Panc1 (cell line): ENCODE data around the gene HDGFL2. TPM values are rescaled to one million over a fixed set of nuclear protein-coding genes. Genes with fewer than 3 reads are reported as not detected.

ENCODE experiments used
- ATAC-seq: fragments of 200-7000 bp; cut with Tn5 transposase; 2 replicates; pipeline ENCODE4 v1.9.1; 2020; ENCODE audit warnings: mild to moderate bottlenecking, moderate library complexity
- BruUV-seq: library from RNA; stranded (reverse); fragments of 400-500 nt; replicated peaks from 2 replicates; lab custom pipeline; 2021; lab: Mats Ljungman, UMichigan
- CTCF ChIA-PET: fragments of 300-600 bp; sonication (Branson Sonifier 250); formaldehyde crosslinking; loops from one replicate; lab custom pipeline; 2022; ENCODE audit warnings: antibody characterized with exemption; lab: Charles Lee
- POLR2A ChIA-PET: fragments of 300-600 bp; sonication (Branson Sonifier 250); formaldehyde crosslinking; loops from one replicate; lab custom pipeline; 2022; ENCODE audit warnings: antibody characterized with exemption; lab: Charles Lee
- DNase-seq: peaks from one replicate; pipeline ENCODE4 v3.0.0-alpha.2; 2010; ENCODE audit warnings: low read depth, low spot score
- H3K27ac ChIP-seq: 2 replicates; pipeline ENCODE4 v1.5.1; 2011; ENCODE audit warnings: mild to moderate bottlenecking, low read length, inconsistent platforms
- H3K27me3 ChIP-seq: fragments of 200-500 bp; sonication (Bioruptor generic); 2 replicates; pipeline ENCODE4 v1.6.0; 2014; ENCODE audit warnings: low read length, inconsistent platforms; ENCODE audit not compliant: control insufficient read depth, insufficient read depth
- H3K36me3 ChIP-seq: fragments of 200-500 bp; sonication (Bioruptor generic); 2 replicates; pipeline ENCODE4 v1.5.1; 2014; ENCODE audit warnings: inconsistent platforms, mild to moderate bottlenecking, low read length, moderate library complexity; ENCODE audit not compliant: control insufficient read depth, insufficient read depth
- H3K4me1 ChIP-seq: 2 replicates; pipeline ENCODE4 v1.5.1; 2011; ENCODE audit warnings: inconsistent platforms, mild to moderate bottlenecking, low read length, moderate library complexity; ENCODE audit not compliant: control insufficient read depth, insufficient read depth
- H3K4me3 ChIP-seq, 2 experiments: 2 replicates each; pipeline ENCODE4 v1.5.1; 2011 to 2012; ENCODE audit warnings: low read depth in 2 of 2, low read length in 2 of 2, mild to moderate bottlenecking in 2 of 2, inconsistent platforms in 1 of 2, moderate library complexity in 1 of 2
- H3K9me3 ChIP-seq: fragments of 200-500 bp; sonication (Bioruptor generic); 2 replicates; pipeline ENCODE4 v1.5.1; 2014; ENCODE audit warnings: low read depth, mild to moderate bottlenecking, inconsistent platforms, low read length, moderate library complexity; ENCODE audit not compliant: control insufficient read depth, insufficient read depth
- POLR2AphosphoS5 ChIP-seq: IDR thresholded peaks from 2 replicates; pipeline ENCODE4 v1.6.1; 2012; ENCODE audit warnings: mild to moderate bottlenecking, low read depth, low read length, moderate library complexity
- REST ChIP-seq, 2 experiments: IDR thresholded peaks; 2 replicates each; pipeline ENCODE4 v1.6.1; 2011 to 2012; ENCODE audit warnings: low read depth in 2 of 2, control low read depth in 1 of 2, low read length in 1 of 2, mild to moderate bottlenecking in 1 of 2, moderate library complexity in 1 of 2; ENCODE audit not compliant: insufficient read depth in 1 of 2
- SIN3A ChIP-seq: IDR thresholded peaks from 2 replicates; pipeline ENCODE4 v1.6.1; 2012; ENCODE audit warnings: low read depth, mild to moderate bottlenecking, low read length, moderate library complexity, borderline replicate concordance; ENCODE audit not compliant: insufficient read depth
- TCF7L2 ChIP-seq: IDR thresholded peaks from 2 replicates; pipeline ENCODE4 v1.6.1; 2011; ENCODE audit warnings: mild to moderate bottlenecking, low read depth, low read length, inconsistent platforms
- in situ Hi-C: cut with HindIII; loops from 2 replicates; pipeline ENCODE4 v1.10.0; 2016; ENCODE audit warnings: low sequenced_read_pairs, low pct_unique_long_range_greater_than_20kb
- intact Hi-C: fragments of 100-400 bp; cut with micrococcal nuclease; formaldehyde crosslinking; loops from one replicate; pipeline ENCODE4 v1.10.0; 2022; ENCODE audit not compliant: unreplicated experiment
- total RNA-seq: library from RNA; stranded (reverse); gene quantifications from one replicate; pipeline ENCODE4 v1.2.1, GENCODE V29; 2021; ENCODE audit not compliant: unreplicated experiment
- TF ChIP-seq, protein P1 (sequence below): fragments of 450-650 bp; IDR thresholded peaks from 2 replicates; pipeline ENCODE4 v1.5.1; 2017; ENCODE audit warnings: mild to moderate bottlenecking

HDGFL2 gene
- total RNA-seq, 1 experiment from 2014 or later = 56.9 TPM

DNA sequence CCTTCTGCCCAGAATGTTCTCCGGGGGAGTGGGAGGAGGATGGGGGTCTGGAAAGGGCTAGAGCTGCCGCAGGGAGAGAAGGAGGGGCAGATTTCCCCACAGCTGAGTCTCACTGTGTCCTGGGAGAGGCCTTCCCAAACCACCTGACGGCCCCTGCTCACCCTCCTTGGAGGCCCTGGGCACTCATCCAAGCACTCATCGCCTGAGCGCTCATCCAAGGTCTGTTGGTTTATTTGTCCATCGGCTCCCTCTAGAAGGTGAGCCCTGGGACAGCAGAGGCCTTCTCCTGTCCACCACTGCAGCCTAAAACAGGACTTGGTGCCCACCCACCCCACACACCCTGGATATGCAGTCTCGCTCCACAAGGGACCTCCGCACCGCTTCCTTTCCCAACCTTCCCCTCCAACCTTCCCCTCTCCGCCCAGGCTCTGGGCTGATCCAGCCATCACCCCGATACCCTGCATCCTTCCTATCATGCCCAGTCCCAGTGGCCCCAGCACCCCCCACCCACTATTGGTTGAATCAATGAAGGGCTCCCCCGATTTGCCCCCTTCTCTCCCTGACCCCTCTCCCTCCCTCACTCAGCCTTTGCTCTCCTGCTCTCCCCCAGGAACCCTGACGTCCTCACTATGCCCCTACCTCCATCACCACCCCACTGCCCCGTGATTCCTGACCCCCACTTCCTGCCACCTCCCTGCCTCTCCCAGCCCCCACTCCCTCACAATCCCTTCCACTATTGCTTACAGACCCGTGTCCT, 16.2 kb upstream of the HDGFL2 start:
- Histone ChIP-seq H3K36me3 (no peaks in the 10 kb centered on the region), H3K4me3 (peak overlapping the region; percentile 61 to 76; a peak in 3 of 4 replicates), H3K27ac (no peak overlapping the region), H3K9me3 (no peaks in the 10 kb centered on the region), H3K4me1 (no peaks in the 10 kb centered on the region), H3K27me3 (no peaks in the 10 kb centered on the region)
- ChIA-PET CTCF (interaction anchor here (0.8 kb wide), 1 partner anchor 96 kb away, joined by 7 read pairs; no protein-coding TSS in a partner anchor), POLR2A (no interaction called here)
- no peak for ATAC-seq
- intact Hi-C loops (no loop called here), in situ Hi-C loops (no loop called here)
- DNase-seq = no peak
- no peak for TF ChIP-seq TCF7L2
- no peak for TF ChIP-seq POLR2AphosphoS5
- TF ChIP-seq SIN3A = no peak
- TF ChIP-seq REST (IDR thresholded peaks at IDR 0.05; ENCODE audit: insufficient read depth in 1 of 2, low read depth in 2 of 2, low read length in 1 of 2) = no peak
- TF ChIP-seq, protein P1, sequence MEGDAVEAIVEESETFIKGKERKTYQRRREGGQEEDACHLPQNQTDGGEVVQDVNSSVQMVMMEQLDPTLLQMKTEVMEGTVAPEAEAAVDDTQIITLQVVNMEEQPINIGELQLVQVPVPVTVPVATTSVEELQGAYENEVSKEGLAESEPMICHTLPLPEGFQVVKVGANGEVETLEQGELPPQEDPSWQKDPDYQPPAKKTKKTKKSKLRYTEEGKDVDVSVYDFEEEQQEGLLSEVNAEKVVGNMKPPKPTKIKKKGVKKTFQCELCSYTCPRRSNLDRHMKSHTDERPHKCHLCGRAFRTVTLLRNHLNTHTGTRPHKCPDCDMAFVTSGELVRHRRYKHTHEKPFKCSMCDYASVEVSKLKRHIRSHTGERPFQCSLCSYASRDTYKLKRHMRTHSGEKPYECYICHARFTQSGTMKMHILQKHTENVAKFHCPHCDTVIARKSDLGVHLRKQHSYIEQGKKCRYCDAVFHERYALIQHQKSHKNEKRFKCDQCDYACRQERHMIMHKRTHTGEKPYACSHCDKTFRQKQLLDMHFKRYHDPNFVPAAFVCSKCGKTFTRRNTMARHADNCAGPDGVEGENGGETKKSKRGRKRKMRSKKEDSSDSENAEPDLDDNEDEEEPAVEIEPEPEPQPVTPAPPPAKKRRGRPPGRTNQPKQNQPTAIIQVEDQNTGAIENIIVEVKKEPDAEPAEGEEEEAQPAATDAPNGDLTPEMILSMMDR = no peak
- BruUV-seq = no TSS peak

- CTCF ChIA-PET = interaction anchor here (0.8 kb wide), 1 partner anchor 96 kb away, joined by 7 read pairs; no protein-coding TSS in a partner anchor
- no peaks in the 10 kb centered on the region for H3K36me3 ChIP-seq
- ATAC-seq = peak; percentile 7; the same call in 1 of the 2 replicates
- H3K9me3 ChIP-seq = no peaks in the 10 kb centered on the region
- H3K4me1 ChIP-seq = no peaks in the 10 kb centered on the region
- POLR2A ChIA-PET = interaction anchor here (0.6 kb wide), 1 partner anchor 500 kb away, joined by 11 read pairs; no protein-coding TSS in a partner anchor
- intact Hi-C loops = no loop called here
- DNase-seq = no peak
- in situ Hi-C loops = no loop called here
- TF ChIP-seq SIN3A (no peak), POLR2AphosphoS5 (no peak), TCF7L2 (no peak), REST (IDR thresholded peaks at IDR 0.05; ENCODE audit: insufficient read depth in 1 of 2, low read depth in 2 of 2, low read length in 1 of 2) (no peak)
- TF ChIP-seq, protein P1 = no peak
- no TSS peak for BruUV-seq
- H3K27me3 ChIP-seq = no peaks in the 10 kb centered on the region
- H3K27ac ChIP-seq = peak overlapping the region; percentile 73
- H3K4me3 ChIP-seq = peak overlapping the region; percentile 61 to 76
Measured at GRCh38 chr19:4456476-4456842, 15.6 kb upstream of the HDGFL2 start.
